Upper lobe of left lung (tissue), 4 donors: ENCODE measurements around the gene FHIT.

ENCODE experiments used
- CTCF ChIP-seq, 6 experiments: fragments of 450-650 bp in 4 of 6; fragments of 200-600 bp in 2 of 6; sonication (generic) in 2 of 6; IDR thresholded peaks; one replicate each; pipeline ENCODE4 v1.5.1; 2016 to 2019; ENCODE audit warnings: antibody characterized with exemption in 6 of 6
- EP300 ChIP-seq, 4 donors: sonication (generic); formaldehyde crosslinking; IDR thresholded peaks; one replicate each; pipeline ENCODE4 v1.5.1; 2017; ENCODE audit warnings: antibody characterized with exemption in 4 of 4, control low read depth in 2 of 4

- TF ChIP-seq EP300 (IDR thresholded peaks at IDR 0.05) (no peak), CTCF (IDR thresholded peaks at IDR 0.05) (no peak)
These were observed 827.7 kb downstream of the FHIT start for GRCh38 chr3:60423556-60423955.
